Activated CD8-positive, alpha-beta memory T cell treated with anti-CD3 and anti-CD28 coated beads for 1 hour (primary cell): ENCODE measurements around the gene HOXC10.

ENCODE experiments used
- DNase-seq, 2 donors: peaks; one replicate each; pipeline ENCODE4 v3.0.0-alpha.2; 2020; ENCODE audit warnings: low read depth in 1 of 2; ENCODE audit errors: extremely low read depth in 1 of 2

The HOXC10 gene

GRCh38 chr12:54000116-54001114 is 15.5 kb downstream of the HOXC10 start, which contains the start of gene HOXC9:
TSS of gene HOXC9 (plus strand) at chr12:54000161. CDS start at chr12:54000189, 28 bp downstream.
- DNase-seq = no peak

- no peak for DNase-seq
These were observed 16.6 kb downstream of the HOXC10 start for GRCh38 chr12:54001283-54002187.

GRCh38 chr12:54002278-54002914 is 17.4 kb downstream of the HOXC10 start:
- DNase-seq = no peak

- DNase-seq = no peak
These were observed 18.0 kb downstream of the HOXC10 start for GRCh38 chr12:54002915-54003389.

- no peak for DNase-seq
These were observed 18.7 kb downstream of the HOXC10 start for GRCh38 chr12:54003625-54004024.

GRCh38 chr12:54004063-54004840 is 19.3 kb downstream of the HOXC10 start:
- no peak for DNase-seq

- no peak for DNase-seq
These were observed 20.0 kb downstream of the HOXC10 start for GRCh38 chr12:54004841-54005530.

- no peak for DNase-seq
These were observed 20.5 kb downstream of the HOXC10 start for GRCh38 chr12:54005531-54005852.

- DNase-seq = peak; percentile 62 to 81
These were observed 21.1 kb downstream of the HOXC10 start for GRCh38 chr12:54005853-54006558.

GRCh38 chr12:54006559-54007220 is 21.7 kb downstream of the HOXC10 start:
- DNase-seq = no peak

- DNase-seq = no peak
These were observed 22.8 kb downstream of the HOXC10 start for GRCh38 chr12:54007538-54008259.

- DNase-seq = no peak
These were observed 23.3 kb downstream of the HOXC10 start for GRCh38 chr12:54008260-54008552.

- no peak for DNase-seq
These were observed 24.5 kb downstream of the HOXC10 start for GRCh38 chr12:54009171-54010052.

GRCh38 chr12:54010053-54010971 is 25.4 kb downstream of the HOXC10 start:
- DNase-seq = no peak

- DNase-seq = no peak
These were observed 26.2 kb downstream of the HOXC10 start for GRCh38 chr12:54010972-54011664.
